ENCODE measurements around the gene EFCAB11.

GRCh38 chr14:90003526-90004307 is 49.2 kb upstream of the EFCAB11 start:
- TF ChIP-seq CTCF (IDR thresholded peaks at IDR 0.05) (no peak), POLR2AphosphoS5 (IDR thresholded peaks at IDR 0.05) (no peak), POLR2A (IDR thresholded peaks at IDR 0.05) (no peak)
